KMS-11 (cell line): Measurements from ENCODE around the gene GALNT17.

ENCODE experiments used
- H2AFZ ChIP-seq: fragments of 200-600 bp; sonication (generic); 2 replicates; pipeline ENCODE4 v1.6.1; 2016; ENCODE audit warnings: antibody characterized with exemption, mixed run types, low read depth
- H3K27ac ChIP-seq: fragments of 200-600 bp; sonication (generic); 2 replicates; pipeline ENCODE4 v1.6.1; 2016; ENCODE audit warnings: mild to moderate bottlenecking, mixed run types
- H3K27me3 ChIP-seq: fragments of 200-600 bp; sonication (generic); 2 replicates; pipeline ENCODE4 v1.6.1; 2017; ENCODE audit warnings: mild to moderate bottlenecking, low read depth, mixed run types, moderate library complexity; ENCODE audit not compliant: insufficient read depth
- H3K36me3 ChIP-seq: fragments of 200-600 bp; sonication (generic); 2 replicates; pipeline ENCODE4 v1.6.1; 2017; ENCODE audit warnings: mild to moderate bottlenecking, mixed run types; ENCODE audit not compliant: insufficient read depth
- H3K4me1 ChIP-seq: fragments of 200-600 bp; sonication (generic); 2 replicates; pipeline ENCODE4 v1.6.1; 2016; ENCODE audit warnings: mild to moderate bottlenecking, low read depth, mixed run types; ENCODE audit not compliant: poor library complexity, severe bottlenecking
- H3K4me2 ChIP-seq: fragments of 200-600 bp; sonication (generic); 2 replicates; pipeline ENCODE4 v1.7.0; 2016; ENCODE audit warnings: mild to moderate bottlenecking, mixed run types
- H3K4me3 ChIP-seq: fragments of 200-600 bp; sonication (generic); IDR thresholded peaks from 2 replicates; pipeline ENCODE4 v1.6.1; 2017; ENCODE audit warnings: low read depth, low read length, mixed read lengths; ENCODE audit not compliant: insufficient read depth
- H3K79me2 ChIP-seq: fragments of 200-600 bp; sonication (generic); 2 replicates; pipeline ENCODE4 v1.6.1; 2016; ENCODE audit warnings: low read depth, mixed run types; ENCODE audit not compliant: insufficient read depth
- H3K9ac ChIP-seq: fragments of 200-600 bp; sonication (generic); 2 replicates; pipeline ENCODE4 v1.6.1; 2016; ENCODE audit warnings: mild to moderate bottlenecking, mixed run types
- H4K20me1 ChIP-seq: fragments of 200-600 bp; sonication (generic); 2 replicates; pipeline ENCODE4 v1.6.1; 2016; ENCODE audit warnings: mild to moderate bottlenecking, mixed run types; ENCODE audit not compliant: insufficient read depth
- CTCF ChIP-seq: fragments of 200-600 bp; sonication (generic); conservative IDR thresholded peaks from 2 replicates; pipeline ENCODE4 v1.6.1; 2017; ENCODE audit warnings: low read depth, mild to moderate bottlenecking, antibody characterized with exemption, low read length, moderate library complexity, mixed read lengths

GALNT17 gene

GRCh38 chr7:71216211-71216610 lies 84.3 kb downstream of the GALNT17 start:
- Histone ChIP-seq H2AFZ (no peak overlapping the region), H3K4me1 (no peaks in the 10 kb centered on the region), H3K27ac (no peak overlapping the region), H3K79me2 (no peaks in the 10 kb centered on the region), H3K36me3 (no peaks in the 10 kb centered on the region), H3K4me2 (no peak overlapping the region), H4K20me1 (no peaks in the 10 kb centered on the region), H3K27me3 (no peaks in the 10 kb centered on the region), H3K4me3 (no peak overlapping the region), H3K9ac (no peak overlapping the region)
- no peak for TF ChIP-seq CTCF

- no peak for TF ChIP-seq CTCF
- Histone ChIP-seq H2AFZ (no peak overlapping the region), H3K79me2 (no peaks in the 10 kb centered on the region), H3K9ac (no peak overlapping the region), H3K27me3 (no peaks in the 10 kb centered on the region), H3K4me3 (no peak overlapping the region), H3K27ac (no peak overlapping the region), H4K20me1 (no peaks in the 10 kb centered on the region), H3K4me1 (no peaks in the 10 kb centered on the region), H3K36me3 (no peaks in the 10 kb centered on the region), H3K4me2 (no peak overlapping the region)
Observed at GRCh38 chr7:71220210-71220695, 88.3 kb downstream of the GALNT17 start.

GRCh38 chr7:71221049-71221448 lies 89.1 kb downstream of the GALNT17 start:
- Histone ChIP-seq H3K79me2 (no peaks in the 10 kb centered on the region), H3K27ac (no peak overlapping the region), H3K36me3 (no peaks in the 10 kb centered on the region), H3K4me2 (no peak overlapping the region), H4K20me1 (no peaks in the 10 kb centered on the region), H3K9ac (no peak overlapping the region), H2AFZ (no peak overlapping the region), H3K27me3 (no peaks in the 10 kb centered on the region), H3K4me3 (no peak overlapping the region), H3K4me1 (no peaks in the 10 kb centered on the region)
- no peak for TF ChIP-seq CTCF

GRCh38 chr7:71221549-71221948 lies 89.6 kb downstream of the GALNT17 start:
- Histone ChIP-seq H4K20me1 (no peaks in the 10 kb centered on the region), H3K4me2 (no peak overlapping the region), H3K9ac (no peak overlapping the region), H3K4me1 (no peaks in the 10 kb centered on the region), H2AFZ (no peak overlapping the region), H3K79me2 (no peaks in the 10 kb centered on the region), H3K27me3 (no peaks in the 10 kb centered on the region), H3K4me3 (no peak overlapping the region), H3K27ac (no peak overlapping the region), H3K36me3 (no peaks in the 10 kb centered on the region)
- no peak for TF ChIP-seq CTCF
